Mononuclear cell (primary cell): Measurements from ENCODE around the gene ABL1. TPM values are rescaled to one million over a fixed set of nuclear protein-coding genes. Genes with fewer than 3 reads are reported as not detected.
"Not testable (repeated sequence)": the region's sequence is repeated elsewhere in the genome, so short reads cannot be mapped to it uniquely, and the experiment has no call there.

Experiments used
- H3K27me3 ChIP-seq: 2 replicates; pipeline ENCODE4 v1.6.0; 2011; ENCODE audit warnings: low read length, control low read depth; ENCODE audit not compliant: insufficient read depth
- H3K4me1 ChIP-seq: 2 replicates; pipeline ENCODE4 v1.5.1; 2011; ENCODE audit warnings: mild to moderate bottlenecking, low read length, control low read depth; ENCODE audit not compliant: insufficient read depth
- H3K4me3 ChIP-seq: 2 replicates; pipeline ENCODE4 v1.5.1; 2011; ENCODE audit warnings: mild to moderate bottlenecking, low read length, moderate library complexity
- H3K9me3 ChIP-seq: 2 replicates; pipeline ENCODE4 v1.5.1; 2011; ENCODE audit warnings: low read depth, mild to moderate bottlenecking, control low read depth, low read length
- total RNA-seq: library from RNA; depleted of rRNA; stranded (reverse); fragments of >200 nt; gene quantifications from one replicate; pipeline ENCODE4 v1.2.3, GENCODE V29; 2012

Gene ABL1
- total RNA-seq, 1 donor, result 14.7 TPM

- no peak overlapping the region for H3K4me3 ChIP-seq
These were observed 70.3 kb downstream of the ABL1 start for GRCh38 chr9:130905125-130905901.

GRCh38 chr9:130905902-130906734 lies 71.1 kb downstream of the ABL1 start:
- H3K9me3 ChIP-seq, result no peaks in the 10 kb centered on the region
- H3K4me1 ChIP-seq, result no peaks in the 10 kb centered on the region
- H3K4me3 ChIP-seq, result no peak overlapping the region
- no peaks in the 10 kb centered on the region for H3K27me3 ChIP-seq

More at GRCh38 chr9:130905125-130905901, 70.3 kb downstream of the ABL1 start:
- Histone ChIP-seq H3K27me3 (no peaks in the 10 kb centered on the region), H3K9me3 (no peaks in the 10 kb centered on the region), H3K4me1 (no peaks in the 10 kb centered on the region)

- Histone ChIP-seq H3K9me3 (no peaks in the 10 kb centered on the region), H3K4me3 (no peak overlapping the region), H3K27me3 (no peaks in the 10 kb centered on the region), H3K4me1 (no peaks in the 10 kb centered on the region)
These were observed 71.8 kb downstream of the ABL1 start for GRCh38 chr9:130906735-130907416.

GRCh38 chr9:130908146-130908877 lies 73.3 kb downstream of the ABL1 start:
- H3K9me3 ChIP-seq, result no peaks in the 10 kb centered on the region
- H3K27me3 ChIP-seq, result no peaks in the 10 kb centered on the region
- H3K4me1 ChIP-seq, result no peaks in the 10 kb centered on the region
- no peak overlapping the region for H3K4me3 ChIP-seq

- no peaks in the 10 kb centered on the region for H3K4me1 ChIP-seq
- no peaks in the 10 kb centered on the region for H3K27me3 ChIP-seq
- H3K9me3 ChIP-seq, result no peaks in the 10 kb centered on the region
- no peak overlapping the region for H3K4me3 ChIP-seq
These were observed 73.9 kb downstream of the ABL1 start for GRCh38 chr9:130908878-130909355.

GRCh38 chr9:130910041-130910440 lies 75.0 kb downstream of the ABL1 start:
- not testable (repeated sequence) for H3K4me3 ChIP-seq, H3K27me3 ChIP-seq, H3K9me3 ChIP-seq, H3K4me1 ChIP-seq

- not testable (repeated sequence) for H3K4me3 ChIP-seq, H3K27me3 ChIP-seq, H3K9me3 ChIP-seq, H3K4me1 ChIP-seq
These were observed 75.6 kb downstream of the ABL1 start for GRCh38 chr9:130910670-130911069.

- no peaks in the 10 kb centered on the region for H3K4me1 ChIP-seq
- no peaks in the 10 kb centered on the region for H3K9me3 ChIP-seq
- no peaks in the 10 kb centered on the region for H3K27me3 ChIP-seq
- no peak overlapping the region for H3K4me3 ChIP-seq
These were observed 76.4 kb downstream of the ABL1 start for GRCh38 chr9:130911254-130912049.

GRCh38 chr9:130912932-130913598 lies 78.0 kb downstream of the ABL1 start:
- H3K9me3 ChIP-seq, result no peaks in the 10 kb centered on the region
- no peaks in the 10 kb centered on the region for H3K4me1 ChIP-seq
- H3K4me3 ChIP-seq, result no peak overlapping the region
- H3K27me3 ChIP-seq, result no peaks in the 10 kb centered on the region

- Histone ChIP-seq H3K9me3 (no peaks in the 10 kb centered on the region), H3K27me3 (no peaks in the 10 kb centered on the region), H3K4me3 (no peak overlapping the region), H3K4me1 (no peaks in the 10 kb centered on the region)
These were observed 78.8 kb downstream of the ABL1 start for GRCh38 chr9:130913599-130914416.

- Histone ChIP-seq H3K9me3 (no peaks in the 10 kb centered on the region), H3K4me1 (no peaks in the 10 kb centered on the region), H3K4me3 (no peak overlapping the region), H3K27me3 (no peaks in the 10 kb centered on the region)
These were observed 79.5 kb downstream of the ABL1 start for GRCh38 chr9:130914417-130915095.

GRCh38 chr9:130915096-130915447 lies 80.0 kb downstream of the ABL1 start:
- no peaks in the 10 kb centered on the region for H3K4me1 ChIP-seq
- no peaks in the 10 kb centered on the region for H3K27me3 ChIP-seq
- no peak overlapping the region for H3K4me3 ChIP-seq
- H3K9me3 ChIP-seq, result no peaks in the 10 kb centered on the region
